PFSK-1 (cell line): Measurements from ENCODE around the gene KEAP1.

Source experiments
- POLR2AphosphoS5 ChIP-seq: IDR thresholded peaks from 2 replicates; pipeline ENCODE4 v1.6.1; 2012; ENCODE audit warnings: low read depth, mild to moderate bottlenecking, control low read depth, low read length, moderate library complexity
- REST ChIP-seq, 2 experiments: IDR thresholded peaks; 2 replicates each; pipeline versions ENCODE4 v1.6.1 to v1.8.0; 2011 to 2012; ENCODE audit warnings: low read depth in 2 of 2, low read length in 2 of 2, control low read depth in 1 of 2, inconsistent platforms in 1 of 2, mild to moderate bottlenecking in 1 of 2, moderate library complexity in 1 of 2; ENCODE audit not compliant: insufficient read depth in 1 of 2
- SIN3A ChIP-seq: IDR thresholded peaks from 2 replicates; pipeline ENCODE4 v1.6.1; 2012; ENCODE audit warnings: mild to moderate bottlenecking, low read length, moderate library complexity, borderline replicate concordance; ENCODE audit not compliant: insufficient read depth
- TAF1 ChIP-seq: IDR thresholded peaks from 2 replicates; pipeline ENCODE4 v1.6.1; 2012; ENCODE audit warnings: low read length, control low read depth, borderline replicate concordance; ENCODE audit not compliant: insufficient read depth

GRCh38 chr19:10500247-10500592 is 2.9 kb downstream of the KEAP1 start:
- no peak for TF ChIP-seq TAF1
- TF ChIP-seq POLR2AphosphoS5: no peak
- TF ChIP-seq REST (IDR thresholded peaks at IDR 0.05; ENCODE audit: insufficient read depth in 1 of 2, low read depth in 2 of 2, low read length in 2 of 2): no peak
- no peak for TF ChIP-seq SIN3A
